SK-N-SH (cell line): ENCODE data around the gene ARID1A. TPM values are rescaled to one million over a fixed set of nuclear protein-coding genes. Genes with fewer than 3 reads are reported as not detected.

Source experiments
- CTCF ChIA-PET: fragments of 300-600, 350-600 bp; formaldehyde crosslinking; extraction: SDS; loops from one replicate; lab custom pipeline; 2021; lab: Yijun Ruan, JAX
- POLR2A ChIA-PET: fragments of 350-600 bp; sonication (Branson Sonifier 250); formaldehyde crosslinking; extraction: SDS; loops from one replicate; lab custom pipeline; 2020; ENCODE audit warnings: antibody characterized with exemption, inconsistent platforms; lab: Yijun Ruan, JAX
- DNase-seq: peaks from one replicate; pipeline ENCODE4 v3.0.0; 2012
- H2AFZ ChIP-seq: fragments of 200-600 bp; sonication (generic); 2 replicates; pipeline ENCODE4 v1.8.1; 2016; ENCODE audit warnings: antibody characterized with exemption, mild to moderate bottlenecking, low read depth
- H3F3A ChIP-seq: fragments of 200-600 bp; sonication (generic); replicated peaks from 2 replicates; pipeline ENCODE3; 2016; ENCODE audit warnings: antibody characterized with exemption, mild to moderate bottlenecking; ENCODE audit not compliant: insufficient read depth
- H3K27ac ChIP-seq, 2 experiments: fragments of 200-500 bp in 1 of 2; fragments of 200-600 bp in 1 of 2; sonication (Bioruptor generic) in 1 of 2; sonication (generic), shearing (Covaris generic) in 1 of 2; 2 replicates each; pipeline versions ENCODE4 v1.5.1 to v1.6.1; 2014 to 2016; ENCODE audit warnings: low read depth in 2 of 2, inconsistent platforms in 1 of 2, low read length in 1 of 2, mild to moderate bottlenecking in 1 of 2, mixed read lengths in 1 of 2
- H3K27me3 ChIP-seq: fragments of 200-600 bp; sonication (generic), shearing (Covaris generic); 2 replicates; pipeline ENCODE4 v1.6.1; 2016; ENCODE audit warnings: mixed run types; ENCODE audit not compliant: insufficient read depth
- H3K36me3 ChIP-seq, 2 experiments: fragments of 200-500 bp in 1 of 2; fragments of 200-600 bp in 1 of 2; sonication (Bioruptor generic) in 1 of 2; sonication (generic) in 1 of 2; replicated peaks in 1 of 2; 2 replicates each; pipeline versions ENCODE3 to v1.5.1; 2014 to 2016; ENCODE audit warnings: low read length in 1 of 2, mild to moderate bottlenecking in 1 of 2; ENCODE audit not compliant: insufficient read depth in 2 of 2, control insufficient read depth in 1 of 2
- H3K4me1 ChIP-seq, 2 experiments: fragments of 200-500 bp in 1 of 2; fragments of 200-600 bp in 1 of 2; sonication (Bioruptor generic) in 1 of 2; sonication (generic), shearing (Covaris generic) in 1 of 2; 2 replicates each; pipeline versions ENCODE4 v1.5.1 to v1.6.1; 2014 to 2016; ENCODE audit warnings: low read depth in 1 of 2, low read length in 1 of 2, mixed run types in 1 of 2; ENCODE audit not compliant: insufficient read depth in 2 of 2, control insufficient read depth in 1 of 2
- H3K4me2 ChIP-seq: fragments of 200-600 bp; sonication (generic), shearing (Covaris generic); 2 replicates; pipeline ENCODE4 v1.6.1; 2017; ENCODE audit warnings: mixed run types
- H3K4me3 ChIP-seq, 2 experiments: fragments of 200-500 bp in 1 of 2; fragments of 200-600 bp in 1 of 2; sonication (Bioruptor generic) in 1 of 2; sonication (generic), shearing (Covaris generic) in 1 of 2; 2 replicates each; pipeline versions ENCODE4 v1.5.1 to v1.8.1; 2014 to 2016; ENCODE audit warnings: low read depth in 2 of 2, inconsistent platforms in 1 of 2, low read length in 1 of 2, mild to moderate bottlenecking in 1 of 2, mixed read lengths in 1 of 2, moderate library complexity in 1 of 2
- H3K79me2 ChIP-seq: fragments of 200-600 bp; sonication (generic); 2 replicates; pipeline ENCODE4 v1.8.1; 2017; ENCODE audit warnings: mild to moderate bottlenecking; ENCODE audit not compliant: insufficient read depth
- H3K9ac ChIP-seq: fragments of 200-600 bp; sonication (generic); 2 replicates; pipeline ENCODE4 v1.6.1; 2017; ENCODE audit warnings: mixed run types
- H3K9me2 ChIP-seq: fragments of 200-600 bp; sonication (generic); 2 replicates; pipeline ENCODE4 v1.6.1; 2017; ENCODE audit warnings: mixed run types
- H3K9me3 ChIP-seq: fragments of 200-600 bp; sonication (generic); 2 replicates; pipeline ENCODE4 v1.6.1; 2017; ENCODE audit warnings: mixed run types, mild to moderate bottlenecking, moderate library complexity
- H4K20me1 ChIP-seq: fragments of 200-600 bp; sonication (generic); 2 replicates; pipeline ENCODE4 v1.6.1; 2017; ENCODE audit warnings: mild to moderate bottlenecking, mixed run types; ENCODE audit not compliant: insufficient read depth
- CHD2 ChIP-seq: fragments of 150-350 bp; IDR thresholded peaks from 2 replicates; pipeline ENCODE4 v1.6.1; 2018; ENCODE audit warnings: low read length; ENCODE audit not compliant: partially characterized antibody
- EP300 ChIP-seq, 2 experiments: IDR thresholded peaks; 2 replicates each; pipeline versions ENCODE4 v1.4.0 to v1.6.1; 2012; ENCODE audit warnings: borderline replicate concordance in 1 of 2, low read depth in 1 of 2, low read length in 1 of 2
- EZH2phosphoT487 ChIP-seq: fragments of 200-600 bp; sonication (generic); IDR thresholded peaks from 2 replicates; pipeline ENCODE4 v1.6.1; 2017; ENCODE audit warnings: low read depth, mixed run types, mild to moderate bottlenecking, antibody characterized with exemption, moderate library complexity, borderline replicate concordance
- FOSL2 ChIP-seq: IDR thresholded peaks from 2 replicates; pipeline ENCODE4 v1.4.0; 2012; ENCODE audit warnings: low read depth, mild to moderate bottlenecking, moderate library complexity, borderline replicate concordance
- FOXJ3 ChIP-seq: sonication (generic); formaldehyde crosslinking; IDR thresholded peaks from 2 replicates; pipeline ENCODE4 v1.5.1; 2020; ENCODE audit warnings: mild to moderate bottlenecking, missing genetic modification reagents
- FOXM1 ChIP-seq: IDR thresholded peaks from 2 replicates; pipeline ENCODE4 v1.4.0; 2012; ENCODE audit warnings: low read depth, mild to moderate bottlenecking
- GABPA ChIP-seq: IDR thresholded peaks from 2 replicates; pipeline ENCODE4 v1.4.0; 2012; ENCODE audit warnings: low read depth, mild to moderate bottlenecking
- IRF3 ChIP-seq: fragments of 150-350 bp; IDR thresholded peaks from 2 replicates; pipeline ENCODE4 v1.6.1; 2016; ENCODE audit warnings: mild to moderate bottlenecking, low read depth, low read length
- MEF2A ChIP-seq: IDR thresholded peaks from 2 replicates; pipeline ENCODE4 v1.4.0; 2012; ENCODE audit warnings: low read depth, borderline replicate concordance
- NFIC ChIP-seq: IDR thresholded peaks from 2 replicates; pipeline ENCODE4 v1.4.0; 2012; ENCODE audit warnings: borderline replicate concordance
- NRF1 ChIP-seq: IDR thresholded peaks from 2 replicates; pipeline ENCODE4 v1.6.1; 2012; ENCODE audit warnings: low read depth, mild to moderate bottlenecking, low read length
- RFX5 ChIP-seq: IDR thresholded peaks from 2 replicates; pipeline ENCODE4 v1.6.1; 2012; ENCODE audit warnings: mild to moderate bottlenecking, improper control_type of control experiment, low read length
- RXRA ChIP-seq: IDR thresholded peaks from 2 replicates; pipeline ENCODE4 v1.4.0; 2012; ENCODE audit warnings: low read depth, mild to moderate bottlenecking, borderline replicate concordance
- SMC3 ChIP-seq: IDR thresholded peaks from 2 replicates; pipeline ENCODE4 v1.6.1; 2012; ENCODE audit warnings: low read depth, low read length, improper control_type of control experiment
- TAF1 ChIP-seq: IDR thresholded peaks from 2 replicates; pipeline ENCODE4 v1.6.1; 2012; ENCODE audit warnings: low read depth, mild to moderate bottlenecking, low read length, moderate library complexity, borderline replicate concordance
- WGBS: methylation state at CpG from one replicate; pipeline ENCODE4 v1.1.6; 2017; ENCODE audit warnings: low lambda C conversion rate; 5-methylcytosine and 5-hydroxymethylcytosine counted together
- polyA plus RNA-seq, 3 experiments: library from polyadenylated mRNA; depleted of rRNA; stranded (reverse); fragments of >200 nt; gene quantifications; 2 replicates each; pipeline ENCODE4 v1.2.3, GENCODE V29; 2012
- TF ChIP-seq, protein P1 (sequence below): IDR thresholded peaks from 2 replicates; pipeline ENCODE4 v1.4.0; 2012; ENCODE audit warnings: low read depth, borderline replicate concordance
- TF ChIP-seq, protein P2 (sequence below): fragments of 150-350 bp; IDR thresholded peaks from 2 replicates; pipeline ENCODE4 v1.6.1; 2017; ENCODE audit warnings: antibody characterized with exemption, low read length, low read depth, borderline replicate concordance
- TF ChIP-seq, protein P3 (sequence below): IDR thresholded peaks from 2 replicates; pipeline ENCODE4 v1.4.0; 2012; ENCODE audit warnings: low read depth
- TF ChIP-seq, protein P4 (sequence below): IDR thresholded peaks from 2 replicates; pipeline ENCODE4 v1.4.0; 2012; ENCODE audit warnings: low read depth, borderline replicate concordance

Gene ARID1A
- polyA plus RNA-seq, 1 of the 3 experiments (the other 2 are of a cell fraction): 26.5 TPM

DNA sequence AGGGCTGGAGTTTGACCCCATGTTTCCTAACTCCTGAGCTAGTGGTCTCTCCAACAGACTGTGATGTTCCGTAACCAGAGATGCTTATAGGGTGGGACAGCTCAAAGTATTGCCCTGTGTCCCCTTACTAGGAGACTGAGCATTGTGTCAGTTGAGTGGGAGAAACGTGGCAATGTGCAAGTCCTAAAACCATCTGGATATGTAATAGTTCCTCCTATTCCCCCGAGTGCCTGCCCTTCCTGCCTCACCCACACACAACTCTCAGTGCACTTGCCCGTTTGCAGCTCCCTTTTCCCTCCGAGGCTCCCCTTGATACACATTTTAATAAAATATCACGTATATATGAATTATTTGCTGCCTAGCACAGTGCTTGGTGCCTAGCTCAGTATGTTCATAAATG is 95.3 kb downstream of the ARID1A start:
- no peak for DNase-seq
- H3K79me2 ChIP-seq: peaks cover 7% of the 10 kb centered on the region; the same call in 1 of the 2 replicates
- ChIA-PET POLR2A (interaction anchor here (0.6 kb wide), 1 partner anchor 96 kb away, joined by 3 read pairs; no protein-coding TSS in a partner anchor), CTCF (interaction anchor here (0.8 to 6.2 kb wide), 13 partner anchors 8 to 291 kb away, joined by 3 to 311 read pairs (median 5); partner anchors contain the start of gene GPN2)
- peaks cover 14 to 19% of the 10 kb centered on the region in 2 experiments for H3K4me1 ChIP-seq
- H2AFZ ChIP-seq: no peak overlapping the region
- H3K4me3 ChIP-seq: no peak overlapping the region
- H3K27ac ChIP-seq: no peak overlapping the region
- no peaks in the 10 kb centered on the region for H4K20me1 ChIP-seq
- peaks cover 19% of the 10 kb centered on the region for H3F3A ChIP-seq
- 80% methylated on average over 6 of the region's 6 CpGs for WGBS
- H3K9me2 ChIP-seq: no peaks in the 10 kb centered on the region
- no peaks in the 10 kb centered on the region for H3K9me3 ChIP-seq
- H3K36me3 ChIP-seq: peaks cover 9 to 20% of the 10 kb centered on the region in 2 experiments
- TF ChIP-seq NFIC (no peak), SMC3 (no peak), FOSL2 (no peak)
- TF ChIP-seq, protein P1, sequence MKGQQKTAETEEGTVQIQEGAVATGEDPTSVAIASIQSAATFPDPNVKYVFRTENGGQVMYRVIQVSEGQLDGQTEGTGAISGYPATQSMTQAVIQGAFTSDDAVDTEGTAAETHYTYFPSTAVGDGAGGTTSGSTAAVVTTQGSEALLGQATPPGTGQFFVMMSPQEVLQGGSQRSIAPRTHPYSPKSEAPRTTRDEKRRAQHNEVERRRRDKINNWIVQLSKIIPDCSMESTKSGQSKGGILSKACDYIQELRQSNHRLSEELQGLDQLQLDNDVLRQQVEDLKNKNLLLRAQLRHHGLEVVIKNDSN: no peak
- TF ChIP-seq, protein P2, sequence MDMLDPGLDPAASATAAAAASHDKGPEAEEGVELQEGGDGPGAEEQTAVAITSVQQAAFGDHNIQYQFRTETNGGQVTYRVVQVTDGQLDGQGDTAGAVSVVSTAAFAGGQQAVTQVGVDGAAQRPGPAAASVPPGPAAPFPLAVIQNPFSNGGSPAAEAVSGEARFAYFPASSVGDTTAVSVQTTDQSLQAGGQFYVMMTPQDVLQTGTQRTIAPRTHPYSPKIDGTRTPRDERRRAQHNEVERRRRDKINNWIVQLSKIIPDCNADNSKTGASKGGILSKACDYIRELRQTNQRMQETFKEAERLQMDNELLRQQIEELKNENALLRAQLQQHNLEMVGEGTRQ: no peak
- H3K4me2 ChIP-seq: no peak overlapping the region
- no peaks in the 10 kb centered on the region for H3K27me3 ChIP-seq
- H3K9ac ChIP-seq: no peak overlapping the region

DNA sequence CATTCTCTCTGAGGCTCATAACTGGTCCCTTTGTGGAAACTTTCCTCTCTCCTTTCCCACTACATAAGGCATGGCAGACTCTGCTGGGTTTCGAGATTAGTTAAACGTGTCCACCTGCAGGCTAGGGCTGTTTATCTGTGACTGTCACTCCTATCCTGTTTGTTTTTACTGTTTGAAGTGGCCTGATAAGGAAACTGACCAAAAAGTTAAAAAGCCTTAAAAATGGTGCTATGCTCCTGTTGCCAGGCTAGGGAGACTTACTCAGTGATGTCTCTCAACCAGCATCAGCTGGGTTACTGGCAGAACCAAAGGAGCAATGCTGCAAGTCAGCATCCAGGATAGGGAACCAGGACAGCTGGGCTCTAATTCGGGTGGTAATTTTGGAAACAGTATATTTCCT is 95.8 kb downstream of the ARID1A start:
- Histone ChIP-seq H3K27me3 (no peaks in the 10 kb centered on the region), H3F3A (peaks cover 14% of the 10 kb centered on the region), H3K36me3 (peaks cover 9 to 20% of the 10 kb centered on the region in 2 experiments), H4K20me1 (no peaks in the 10 kb centered on the region), H3K4me2 (no peak overlapping the region), H3K9me3 (no peaks in the 10 kb centered on the region), H3K4me3 (no peak overlapping the region), H3K27ac (no peak overlapping the region), H3K79me2 (peaks cover 7% of the 10 kb centered on the region; the same call in 1 of the 2 replicates), H3K9ac (no peak overlapping the region), H3K9me2 (no peaks in the 10 kb centered on the region), H2AFZ (no peak overlapping the region), H3K4me1 (peaks cover 9 to 15% of the 10 kb centered on the region in 2 experiments)
- 95% methylated on average over 3 of the region's 3 CpGs for WGBS
- TF ChIP-seq, protein P3, sequence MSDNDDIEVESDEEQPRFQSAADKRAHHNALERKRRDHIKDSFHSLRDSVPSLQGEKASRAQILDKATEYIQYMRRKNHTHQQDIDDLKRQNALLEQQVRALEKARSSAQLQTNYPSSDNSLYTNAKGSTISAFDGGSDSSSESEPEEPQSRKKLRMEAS: no peak
- TF ChIP-seq, protein P2: no peak
- TF ChIP-seq CHD2: no peak
- TF ChIP-seq, protein P4, sequence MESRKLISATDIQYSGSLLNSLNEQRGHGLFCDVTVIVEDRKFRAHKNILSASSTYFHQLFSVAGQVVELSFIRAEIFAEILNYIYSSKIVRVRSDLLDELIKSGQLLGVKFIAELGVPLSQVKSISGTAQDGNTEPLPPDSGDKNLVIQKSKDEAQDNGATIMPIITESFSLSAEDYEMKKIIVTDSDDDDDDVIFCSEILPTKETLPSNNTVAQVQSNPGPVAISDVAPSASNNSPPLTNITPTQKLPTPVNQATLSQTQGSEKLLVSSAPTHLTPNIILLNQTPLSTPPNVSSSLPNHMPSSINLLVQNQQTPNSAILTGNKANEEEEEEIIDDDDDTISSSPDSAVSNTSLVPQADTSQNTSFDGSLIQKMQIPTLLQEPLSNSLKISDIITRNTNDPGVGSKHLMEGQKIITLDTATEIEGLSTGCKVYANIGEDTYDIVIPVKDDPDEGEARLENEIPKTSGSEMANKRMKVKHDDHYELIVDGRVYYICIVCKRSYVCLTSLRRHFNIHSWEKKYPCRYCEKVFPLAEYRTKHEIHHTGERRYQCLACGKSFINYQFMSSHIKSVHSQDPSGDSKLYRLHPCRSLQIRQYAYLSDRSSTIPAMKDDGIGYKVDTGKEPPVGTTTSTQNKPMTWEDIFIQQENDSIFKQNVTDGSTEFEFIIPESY: no peak
- TF ChIP-seq FOXJ3: no peak
- no peak for TF ChIP-seq EP300 (IDR thresholded peaks at IDR 0.05; ENCODE audit: borderline replicate concordance in 1 of 2, low read depth in 1 of 2, low read length in 1 of 2)
- TF ChIP-seq IRF3: no peak
- TF ChIP-seq RFX5: no peak
- no peak for TF ChIP-seq NFIC
- TF ChIP-seq MEF2A: no peak
- TF ChIP-seq NRF1: no peak
- TF ChIP-seq TAF1: no peak
- TF ChIP-seq FOSL2: no peak
- TF ChIP-seq GABPA: no peak
- no peak for TF ChIP-seq RXRA
- no peak for TF ChIP-seq FOXM1
- no peak for TF ChIP-seq EZH2phosphoT487
- CTCF ChIA-PET: interaction anchor here (0.8 to 6.2 kb wide), 8 partner anchors 10 to 291 kb away, joined by 3 to 311 read pairs (median 4); partner anchors contain the start of gene GPN2
- DNase-seq: no peak
- POLR2A ChIA-PET: interaction anchor here (0.6 kb wide), 1 partner anchor 95 kb away, joined by 3 read pairs; no protein-coding TSS in a partner anchor
